OCI-LY1 (cell line): ENCODE data around the gene SYCE3.

ENCODE experiments used
- EZH2 ChIP-seq: fragments of 200-600 bp; sonication (generic), shearing (Covaris generic); IDR thresholded peaks from 2 replicates; pipeline ENCODE4 v1.8.0; 2017; ENCODE audit warnings: borderline replicate concordance, mixed run types, mild to moderate bottlenecking, antibody characterized with exemption, low read length, moderate library complexity, mixed read lengths
- TF ChIP-seq, protein P1 (sequence below): fragments of 200-600 bp; sonication (generic), shearing (Covaris generic); IDR thresholded peaks from 2 replicates; pipeline ENCODE4 v1.5.1; 2017; ENCODE audit warnings: mild to moderate bottlenecking, antibody characterized with exemption, low read length, moderate library complexity, mixed read lengths

DNA sequence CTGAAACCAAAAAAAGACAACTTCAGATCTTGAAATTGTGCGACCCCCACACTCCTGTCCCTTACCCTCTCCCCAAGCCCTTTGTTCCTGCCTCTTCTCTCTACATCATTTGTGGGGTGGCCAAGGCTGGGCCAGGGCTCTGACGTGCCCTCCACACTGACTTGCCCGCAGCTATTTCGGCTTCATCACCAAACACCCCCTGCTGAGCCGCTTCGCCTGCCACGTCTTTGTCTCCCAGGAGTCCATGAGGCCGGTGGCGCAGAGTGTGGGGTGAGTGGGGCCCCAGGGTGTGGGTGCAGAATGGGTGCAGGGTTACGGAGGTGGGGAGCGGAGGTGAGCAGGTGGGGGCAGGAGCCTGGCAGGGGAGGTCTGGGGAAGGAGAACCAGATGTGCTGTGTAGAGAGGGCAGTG lies 47.3 kb upstream of the SYCE3 start:
- TF ChIP-seq, protein P1, sequence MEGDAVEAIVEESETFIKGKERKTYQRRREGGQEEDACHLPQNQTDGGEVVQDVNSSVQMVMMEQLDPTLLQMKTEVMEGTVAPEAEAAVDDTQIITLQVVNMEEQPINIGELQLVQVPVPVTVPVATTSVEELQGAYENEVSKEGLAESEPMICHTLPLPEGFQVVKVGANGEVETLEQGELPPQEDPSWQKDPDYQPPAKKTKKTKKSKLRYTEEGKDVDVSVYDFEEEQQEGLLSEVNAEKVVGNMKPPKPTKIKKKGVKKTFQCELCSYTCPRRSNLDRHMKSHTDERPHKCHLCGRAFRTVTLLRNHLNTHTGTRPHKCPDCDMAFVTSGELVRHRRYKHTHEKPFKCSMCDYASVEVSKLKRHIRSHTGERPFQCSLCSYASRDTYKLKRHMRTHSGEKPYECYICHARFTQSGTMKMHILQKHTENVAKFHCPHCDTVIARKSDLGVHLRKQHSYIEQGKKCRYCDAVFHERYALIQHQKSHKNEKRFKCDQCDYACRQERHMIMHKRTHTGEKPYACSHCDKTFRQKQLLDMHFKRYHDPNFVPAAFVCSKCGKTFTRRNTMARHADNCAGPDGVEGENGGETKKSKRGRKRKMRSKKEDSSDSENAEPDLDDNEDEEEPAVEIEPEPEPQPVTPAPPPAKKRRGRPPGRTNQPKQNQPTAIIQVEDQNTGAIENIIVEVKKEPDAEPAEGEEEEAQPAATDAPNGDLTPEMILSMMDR, result no peak
- TF ChIP-seq EZH2, result no peak
